ENCODE data around the gene TLE4.

Gene TLE4

DNA sequence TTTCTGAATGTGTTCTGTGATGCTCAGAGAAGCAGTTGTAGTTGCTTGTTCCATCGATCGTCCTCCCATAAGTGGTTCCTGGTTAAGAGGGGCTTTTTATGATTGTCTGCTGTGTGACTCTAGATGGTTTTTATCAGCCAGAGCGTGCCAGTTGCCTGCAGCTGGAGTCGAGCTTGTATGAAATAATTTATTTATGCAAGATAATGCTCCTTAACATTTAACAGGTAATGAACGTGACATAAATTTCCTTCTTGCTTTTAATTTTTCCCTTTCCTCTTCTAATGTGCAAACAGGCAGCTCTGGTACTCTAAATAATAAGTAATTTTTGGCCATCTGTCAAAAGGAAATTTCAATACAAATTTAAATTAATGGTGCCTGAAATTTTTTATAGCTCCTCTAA, 84.4 kb downstream of the TLE4 start:
- TF ChIP-seq, protein P1, sequence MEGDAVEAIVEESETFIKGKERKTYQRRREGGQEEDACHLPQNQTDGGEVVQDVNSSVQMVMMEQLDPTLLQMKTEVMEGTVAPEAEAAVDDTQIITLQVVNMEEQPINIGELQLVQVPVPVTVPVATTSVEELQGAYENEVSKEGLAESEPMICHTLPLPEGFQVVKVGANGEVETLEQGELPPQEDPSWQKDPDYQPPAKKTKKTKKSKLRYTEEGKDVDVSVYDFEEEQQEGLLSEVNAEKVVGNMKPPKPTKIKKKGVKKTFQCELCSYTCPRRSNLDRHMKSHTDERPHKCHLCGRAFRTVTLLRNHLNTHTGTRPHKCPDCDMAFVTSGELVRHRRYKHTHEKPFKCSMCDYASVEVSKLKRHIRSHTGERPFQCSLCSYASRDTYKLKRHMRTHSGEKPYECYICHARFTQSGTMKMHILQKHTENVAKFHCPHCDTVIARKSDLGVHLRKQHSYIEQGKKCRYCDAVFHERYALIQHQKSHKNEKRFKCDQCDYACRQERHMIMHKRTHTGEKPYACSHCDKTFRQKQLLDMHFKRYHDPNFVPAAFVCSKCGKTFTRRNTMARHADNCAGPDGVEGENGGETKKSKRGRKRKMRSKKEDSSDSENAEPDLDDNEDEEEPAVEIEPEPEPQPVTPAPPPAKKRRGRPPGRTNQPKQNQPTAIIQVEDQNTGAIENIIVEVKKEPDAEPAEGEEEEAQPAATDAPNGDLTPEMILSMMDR (IDR thresholded peaks at IDR 0.05; ENCODE audit: insufficient read depth, missing control alignments): no peak
- FAIRE-seq: no peak
- no peak for DNase-seq (ENCODE audit: insufficient read length, low spot score)

DNA sequence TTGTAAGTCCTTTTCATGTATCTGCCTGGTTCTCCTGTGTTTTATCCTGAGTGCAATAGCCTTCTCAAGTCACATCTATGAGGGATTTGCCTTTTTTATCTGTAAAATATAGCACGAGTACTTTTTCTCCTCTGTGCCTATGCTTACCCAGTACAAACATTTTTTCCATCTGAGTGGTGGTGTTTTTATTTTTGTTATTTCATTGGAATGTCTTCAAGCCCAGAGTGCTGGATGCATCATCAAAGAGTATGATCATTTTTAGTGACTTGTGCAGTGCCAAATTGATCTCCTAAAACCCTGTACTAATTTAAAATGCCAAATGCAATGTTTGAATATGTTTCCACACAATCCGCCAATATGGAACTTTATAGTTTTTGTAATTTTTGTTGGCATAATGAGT, 86.1 kb downstream of the TLE4 start:
- TF ChIP-seq, protein P1 (IDR thresholded peaks at IDR 0.05; ENCODE audit: insufficient read depth, missing control alignments): no peak
- DNase-seq (ENCODE audit: insufficient read length, low spot score): no peak
- FAIRE-seq: no peak

DNA sequence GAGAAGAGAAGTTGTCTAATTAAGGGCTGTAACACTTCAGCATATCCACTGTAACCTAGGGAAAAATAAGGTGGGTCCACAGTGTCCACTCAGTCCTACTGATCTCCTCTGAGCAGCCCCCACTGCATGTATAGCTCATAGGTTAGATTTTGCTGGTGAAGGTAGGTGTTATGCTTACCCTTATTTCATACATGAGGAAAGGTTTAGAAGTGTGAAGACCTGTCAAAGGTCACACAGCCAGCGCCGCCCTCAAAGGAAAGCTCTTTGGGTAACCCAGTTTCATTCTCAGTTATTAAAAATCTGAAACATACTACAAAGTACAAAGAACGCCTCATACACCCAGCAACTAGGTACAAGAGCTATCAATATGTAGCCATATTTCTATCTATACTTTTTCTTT, 87.2 kb downstream of the TLE4 start:
- DNase-seq (ENCODE audit: insufficient read length, low spot score): no peak
- FAIRE-seq: no peak
- TF ChIP-seq, protein P1 (IDR thresholded peaks at IDR 0.05; ENCODE audit: insufficient read depth, missing control alignments): no peak

DNA sequence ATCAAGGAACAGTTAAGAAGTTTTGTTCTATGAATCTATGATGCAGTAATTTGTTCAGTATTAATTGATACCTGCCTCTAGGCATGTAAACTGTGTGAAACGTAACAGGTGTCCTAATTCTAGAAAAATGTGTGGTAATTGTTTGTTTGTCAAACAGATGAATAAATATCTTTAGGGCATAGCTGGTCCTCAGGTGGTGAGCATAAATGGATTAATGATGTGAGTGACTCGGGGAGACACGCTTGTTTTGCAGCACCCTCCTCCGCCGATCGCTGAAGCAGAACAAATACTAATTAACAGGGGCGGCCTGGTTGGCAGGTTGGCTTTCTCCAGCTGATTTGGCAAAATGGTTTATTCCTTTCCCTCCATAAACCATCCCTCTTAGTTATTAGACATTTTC, 88.8 kb downstream of the TLE4 start:
- FAIRE-seq: no peak
- TF ChIP-seq, protein P1 (IDR thresholded peaks at IDR 0.05; ENCODE audit: insufficient read depth, missing control alignments): no peak
- no peak for DNase-seq (ENCODE audit: insufficient read length, low spot score)

DNA sequence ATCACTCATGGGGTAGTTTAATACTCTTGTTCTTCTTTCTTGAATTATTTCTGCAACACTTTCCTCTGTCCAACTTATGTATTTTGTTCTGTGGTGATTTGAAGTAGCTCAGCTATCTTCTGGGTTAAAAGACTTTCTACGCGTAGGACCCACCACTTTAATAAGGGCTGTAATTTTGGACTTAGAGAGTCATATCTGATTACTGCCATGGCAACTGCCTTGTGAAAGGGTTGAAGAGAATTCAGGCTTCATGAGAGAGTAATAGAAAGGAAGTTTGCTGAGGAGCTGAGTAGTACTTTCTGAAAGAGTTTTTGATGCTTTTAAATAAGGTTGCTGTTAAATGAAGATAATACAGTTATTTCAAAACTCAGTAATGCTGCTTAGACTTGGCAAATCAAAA, 89.5 kb downstream of the TLE4 start:
- TF ChIP-seq, protein P1 (IDR thresholded peaks at IDR 0.05; ENCODE audit: insufficient read depth, missing control alignments): no peak
- FAIRE-seq: no peak
- no peak for DNase-seq (ENCODE audit: insufficient read length, low spot score)

DNA sequence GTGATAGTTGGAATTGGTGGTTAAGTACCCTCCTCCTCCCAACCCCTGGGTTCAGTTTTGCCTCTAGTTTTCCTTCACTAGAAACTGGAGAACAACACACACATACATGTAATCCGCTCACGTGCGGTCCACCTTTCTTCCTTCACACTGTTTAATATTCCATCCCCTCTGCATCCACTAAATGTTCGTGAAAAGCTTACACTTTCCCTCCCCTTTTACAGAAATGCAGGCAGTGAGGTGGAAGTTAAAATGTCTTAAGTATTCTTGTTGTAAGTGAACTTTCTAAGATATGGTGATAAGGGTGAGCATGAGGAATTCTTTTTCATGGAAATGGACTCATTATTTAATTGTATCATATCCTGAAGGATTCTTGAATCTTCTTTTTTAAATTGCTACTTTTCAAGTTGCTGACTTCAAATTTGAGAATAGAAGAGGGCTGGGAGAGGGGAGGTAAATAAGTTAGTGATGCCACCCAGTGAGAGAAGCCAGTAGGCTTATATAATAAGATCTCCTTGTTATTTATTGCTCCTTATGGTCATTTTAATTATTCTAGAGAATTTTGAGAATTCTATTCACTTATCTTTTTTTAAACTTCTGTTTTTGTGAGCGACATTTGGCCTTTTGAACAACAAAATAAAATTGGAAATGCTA, 90.2 kb downstream of the TLE4 start:
- DNase-seq (ENCODE audit: insufficient read length, low spot score) (no peak), FAIRE-seq (no peak)
- TF ChIP-seq, protein P1 (IDR thresholded peaks at IDR 0.05; ENCODE audit: insufficient read depth, missing control alignments): no peak

DNA sequence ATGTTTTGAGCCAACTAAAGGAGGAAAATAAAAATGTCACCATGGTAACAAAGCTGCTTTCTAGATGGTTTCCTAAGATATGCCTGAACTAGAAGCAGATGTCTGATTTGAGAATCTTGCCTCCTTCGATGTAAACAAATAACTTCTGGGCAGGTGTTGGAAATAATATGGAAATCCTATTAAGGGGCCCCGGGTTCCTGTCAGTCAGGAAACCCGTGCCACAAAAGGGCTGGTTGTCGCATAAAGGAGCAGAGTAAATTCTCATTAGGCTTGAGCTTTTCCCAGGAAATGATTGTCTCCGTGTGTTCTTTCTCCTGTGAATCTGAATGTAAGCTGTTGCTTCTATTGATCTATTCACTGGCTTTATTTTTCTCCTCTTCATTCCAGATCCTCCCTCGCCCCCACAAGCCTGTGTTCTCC, 90.8 kb downstream of the TLE4 start:
- DNase-seq (ENCODE audit: insufficient read length, low spot score) (no peak), FAIRE-seq (peak; percentile 91)
- TF ChIP-seq, protein P1 (IDR thresholded peaks at IDR 0.05; ENCODE audit: insufficient read depth, missing control alignments): no peak

All from D721Med (cell line).